ENCODE measurements around the gene DNAH14. TPM values are rescaled to one million over a fixed set of nuclear protein-coding genes. Genes with fewer than 3 reads are reported as not detected.

The DNAH14 gene
- total and polyA plus RNA-seq, 2 of the 4 experiments (the other 2 are of a cell fraction) = 2.7 to 3.6 TPM

DNA sequence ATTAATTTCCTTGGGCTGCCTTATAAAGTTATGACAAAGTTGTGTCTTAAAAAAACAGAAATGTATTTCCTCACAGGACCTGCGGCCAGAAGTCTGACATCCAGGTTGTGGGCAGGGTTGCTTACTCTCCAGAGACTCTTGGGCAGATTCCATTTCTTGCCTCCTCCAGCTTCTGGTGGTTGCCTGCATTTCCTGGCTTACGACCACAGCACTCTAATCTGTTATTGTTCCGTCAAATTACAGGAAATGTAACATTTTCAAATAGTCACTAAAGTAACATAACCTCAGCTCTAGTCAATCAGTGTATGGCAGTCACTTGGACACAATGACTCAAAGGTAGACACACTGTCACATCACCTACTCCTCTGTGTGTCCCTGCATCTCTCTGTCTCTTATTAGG lies 226.8 kb downstream of the DNAH14 start:
- Histone ChIP-seq H4K8ac (ENCODE audit: low read depth in 2 of 2, low read length in 2 of 2) (no peak overlapping the region), H3K14ac (replicated peaks; ENCODE audit: low read depth, low read length) (no peak overlapping the region), H3K4me2 (ENCODE audit: low read depth, low read length) (no peak overlapping the region), H3K4ac (ENCODE audit: low read depth, low read length) (no peak overlapping the region), H3K9me1 (ENCODE audit: insufficient read depth, low read length) (no peaks in the 10 kb centered on the region), H4K5ac (ENCODE audit: low read depth, low read length) (no peak overlapping the region), H2BK15ac (ENCODE audit: low read depth, low read length) (no peak overlapping the region), H2BK120ac (ENCODE audit: low read depth, low read length) (no peak overlapping the region), H2AFZ (replicated peaks; ENCODE audit: low read length, poor library complexity) (no peak overlapping the region), H2BK5ac (ENCODE audit: low read depth, low read length, poor library complexity, severe bottlenecking) (no peak overlapping the region), H2AK5ac (ENCODE audit: low read depth, low read length) (no peak overlapping the region), H4K20me1 (ENCODE audit: insufficient read depth, low read length) (no peaks in the 10 kb centered on the region), H3K9ac (ENCODE audit: low read depth, low read length) (no peak overlapping the region), H3K36me3 (ENCODE audit: control insufficient read depth, insufficient read depth, low read length) (no peaks in the 10 kb centered on the region), H3K18ac (ENCODE audit: low read depth, low read length) (no peak overlapping the region), H3K4me1 (ENCODE audit: control insufficient read depth, insufficient read depth, low read length) (no peaks in the 10 kb centered on the region), H3K27ac (ENCODE audit: insufficient read depth, low read length) (no peak overlapping the region), H2AK9ac (replicated peaks; ENCODE audit: low read depth, low read length, poor library complexity) (no peak overlapping the region), H3K79me1 (ENCODE audit: low read depth in 1 of 2, low read length in 2 of 2) (no peaks in the 10 kb centered on the region), H2BK20ac (ENCODE audit: low read depth, low read length) (no peak overlapping the region), H4K91ac (ENCODE audit: insufficient read depth, low read depth, low read length) (no peak overlapping the region), H3K27me3 (ENCODE audit: control insufficient read depth, insufficient read depth, low read length) (no peaks in the 10 kb centered on the region), H3K56ac (ENCODE audit: extremely low read depth, insufficient read depth, low read length) (no peak overlapping the region), H3K9me3 (ENCODE audit: control insufficient read depth, insufficient read depth, low read length) (no peaks in the 10 kb centered on the region), H3K23ac (ENCODE audit: low read depth, low read length) (no peak overlapping the region), H3K4me3 (ENCODE audit: insufficient read depth, low read depth, low read length) (no peak overlapping the region)
- TF ChIP-seq MAZ (IDR thresholded peaks at IDR 0.05; ENCODE audit: borderline replicate concordance, low read depth, low read length) (no peak), MXI1 (IDR thresholded peaks at IDR 0.05; ENCODE audit: borderline replicate concordance, low read depth, low read length) (no peak), RAD21 (IDR thresholded peaks at IDR 0.05; ENCODE audit: low read length) (no peak), BHLHE40 (IDR thresholded peaks at IDR 0.05; ENCODE audit: low read depth, low read length) (no peak), MAFK (IDR thresholded peaks at IDR 0.05; ENCODE audit: low read depth, low read length) (no peak), RFX5 (IDR thresholded peaks at IDR 0.05; ENCODE audit: low read depth, low read length) (no peak), CEBPB (IDR thresholded peaks at IDR 0.05; ENCODE audit: low read depth, low read length) (no peak), NFE2L2 (IDR thresholded peaks at IDR 0.05; ENCODE audit: low read depth, low read length) (no peak), SMC3 (IDR thresholded peaks at IDR 0.05; ENCODE audit: low read depth, low read length) (no peak), RCOR1 (IDR thresholded peaks at IDR 0.05; ENCODE audit: insufficient replicate concordance, low read length) (no peak), FOS (IDR thresholded peaks at IDR 0.05; ENCODE audit: low read depth, low read length) (no peak), POLR2A (IDR thresholded peaks at IDR 0.05; ENCODE audit: low read depth, low read length) (no peak), CHD1 (IDR thresholded peaks at IDR 0.05; ENCODE audit: low read depth, low read length) (no peak)
- TF ChIP-seq, protein P1, sequence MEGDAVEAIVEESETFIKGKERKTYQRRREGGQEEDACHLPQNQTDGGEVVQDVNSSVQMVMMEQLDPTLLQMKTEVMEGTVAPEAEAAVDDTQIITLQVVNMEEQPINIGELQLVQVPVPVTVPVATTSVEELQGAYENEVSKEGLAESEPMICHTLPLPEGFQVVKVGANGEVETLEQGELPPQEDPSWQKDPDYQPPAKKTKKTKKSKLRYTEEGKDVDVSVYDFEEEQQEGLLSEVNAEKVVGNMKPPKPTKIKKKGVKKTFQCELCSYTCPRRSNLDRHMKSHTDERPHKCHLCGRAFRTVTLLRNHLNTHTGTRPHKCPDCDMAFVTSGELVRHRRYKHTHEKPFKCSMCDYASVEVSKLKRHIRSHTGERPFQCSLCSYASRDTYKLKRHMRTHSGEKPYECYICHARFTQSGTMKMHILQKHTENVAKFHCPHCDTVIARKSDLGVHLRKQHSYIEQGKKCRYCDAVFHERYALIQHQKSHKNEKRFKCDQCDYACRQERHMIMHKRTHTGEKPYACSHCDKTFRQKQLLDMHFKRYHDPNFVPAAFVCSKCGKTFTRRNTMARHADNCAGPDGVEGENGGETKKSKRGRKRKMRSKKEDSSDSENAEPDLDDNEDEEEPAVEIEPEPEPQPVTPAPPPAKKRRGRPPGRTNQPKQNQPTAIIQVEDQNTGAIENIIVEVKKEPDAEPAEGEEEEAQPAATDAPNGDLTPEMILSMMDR (conservative IDR thresholded peaks at IDR 0.05; ENCODE audit: low read depth, low read length) = no peak
- TF ChIP-seq, protein P2, sequence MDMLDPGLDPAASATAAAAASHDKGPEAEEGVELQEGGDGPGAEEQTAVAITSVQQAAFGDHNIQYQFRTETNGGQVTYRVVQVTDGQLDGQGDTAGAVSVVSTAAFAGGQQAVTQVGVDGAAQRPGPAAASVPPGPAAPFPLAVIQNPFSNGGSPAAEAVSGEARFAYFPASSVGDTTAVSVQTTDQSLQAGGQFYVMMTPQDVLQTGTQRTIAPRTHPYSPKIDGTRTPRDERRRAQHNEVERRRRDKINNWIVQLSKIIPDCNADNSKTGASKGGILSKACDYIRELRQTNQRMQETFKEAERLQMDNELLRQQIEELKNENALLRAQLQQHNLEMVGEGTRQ (IDR thresholded peaks at IDR 0.05; ENCODE audit: low read depth, low read length) = no peak
- TF ChIP-seq, protein P3, sequence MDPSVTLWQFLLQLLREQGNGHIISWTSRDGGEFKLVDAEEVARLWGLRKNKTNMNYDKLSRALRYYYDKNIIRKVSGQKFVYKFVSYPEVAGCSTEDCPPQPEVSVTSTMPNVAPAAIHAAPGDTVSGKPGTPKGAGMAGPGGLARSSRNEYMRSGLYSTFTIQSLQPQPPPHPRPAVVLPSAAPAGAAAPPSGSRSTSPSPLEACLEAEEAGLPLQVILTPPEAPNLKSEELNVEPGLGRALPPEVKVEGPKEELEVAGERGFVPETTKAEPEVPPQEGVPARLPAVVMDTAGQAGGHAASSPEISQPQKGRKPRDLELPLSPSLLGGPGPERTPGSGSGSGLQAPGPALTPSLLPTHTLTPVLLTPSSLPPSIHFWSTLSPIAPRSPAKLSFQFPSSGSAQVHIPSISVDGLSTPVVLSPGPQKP (IDR thresholded peaks at IDR 0.05; ENCODE audit: borderline replicate concordance, low read depth, low read length) = no peak
- 74% methylated on average over 3 of the region's 3 CpGs; no CpG with 5 or more reads in 1 of the 2 experiments for WGBS, 2 experiments (ENCODE audit: extremely low coverage in 2 of 2, insufficient read length in 1 of 2)
- BruUV-seq (replicated peaks) = no TSS peak
- POLR2A ChIA-PET (ENCODE audit: unreplicated experiment) = no interaction called here
- intact Hi-C loops (cut with micrococcal nuclease) (no loop called here), dilution Hi-C loops (cut with HindIII; ENCODE audit: low sequenced_read_pairs, unreplicated experiment) (no loop called here), in situ Hi-C loops (cut with MboI; ENCODE audit: low sequenced_read_pairs) (no loop called here)
- CTCF ChIA-PET = no interaction called here
- ATAC-seq (ENCODE audit: low read depth) = no peak
- no peak for DNase-seq

Data from IMR-90 (cell line).